ENCODE results near the gene EXOC3.

The EXOC3 gene

DNA sequence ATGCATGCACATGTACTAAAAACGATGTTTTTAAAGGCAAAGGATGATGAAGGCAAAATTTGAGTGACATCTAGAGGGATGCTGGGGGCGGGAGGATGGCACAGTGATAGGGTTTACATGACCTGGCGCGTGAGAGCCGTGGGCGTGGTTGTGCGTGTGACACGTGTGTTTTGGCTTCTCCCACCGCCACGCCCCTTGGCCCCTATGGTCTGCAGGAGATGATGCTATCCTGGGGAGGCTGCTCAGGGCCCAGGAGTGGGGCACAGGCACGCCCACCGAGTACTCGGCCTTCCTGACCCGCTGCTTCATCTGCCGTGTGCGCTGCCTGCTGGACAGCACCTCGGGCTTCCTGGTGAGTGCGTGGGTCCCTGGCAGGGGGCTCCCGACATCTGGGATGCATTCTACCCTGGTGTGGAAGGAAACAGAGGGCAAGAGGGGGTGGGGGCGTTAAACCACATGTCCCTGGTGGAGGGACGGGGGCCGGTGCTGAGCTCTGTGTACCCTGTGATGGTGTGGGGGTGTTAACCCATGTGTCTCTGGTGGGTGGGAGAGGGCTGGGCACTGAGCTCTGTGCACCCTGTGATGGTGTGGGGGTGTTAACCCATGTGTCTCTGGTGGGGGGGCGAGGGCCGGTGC lies 19.2 kb upstream of the EXOC3 start:
- TF ChIP-seq, protein P1, sequence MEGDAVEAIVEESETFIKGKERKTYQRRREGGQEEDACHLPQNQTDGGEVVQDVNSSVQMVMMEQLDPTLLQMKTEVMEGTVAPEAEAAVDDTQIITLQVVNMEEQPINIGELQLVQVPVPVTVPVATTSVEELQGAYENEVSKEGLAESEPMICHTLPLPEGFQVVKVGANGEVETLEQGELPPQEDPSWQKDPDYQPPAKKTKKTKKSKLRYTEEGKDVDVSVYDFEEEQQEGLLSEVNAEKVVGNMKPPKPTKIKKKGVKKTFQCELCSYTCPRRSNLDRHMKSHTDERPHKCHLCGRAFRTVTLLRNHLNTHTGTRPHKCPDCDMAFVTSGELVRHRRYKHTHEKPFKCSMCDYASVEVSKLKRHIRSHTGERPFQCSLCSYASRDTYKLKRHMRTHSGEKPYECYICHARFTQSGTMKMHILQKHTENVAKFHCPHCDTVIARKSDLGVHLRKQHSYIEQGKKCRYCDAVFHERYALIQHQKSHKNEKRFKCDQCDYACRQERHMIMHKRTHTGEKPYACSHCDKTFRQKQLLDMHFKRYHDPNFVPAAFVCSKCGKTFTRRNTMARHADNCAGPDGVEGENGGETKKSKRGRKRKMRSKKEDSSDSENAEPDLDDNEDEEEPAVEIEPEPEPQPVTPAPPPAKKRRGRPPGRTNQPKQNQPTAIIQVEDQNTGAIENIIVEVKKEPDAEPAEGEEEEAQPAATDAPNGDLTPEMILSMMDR (IDR thresholded peaks at IDR 0.05; ENCODE audit: borderline replicate concordance, insufficient read depth, low read depth, low read length): no peak

GRCh38 chr5:424301-425110 lies 18.5 kb upstream of the EXOC3 start:
- no peak overlapping the region for H3K4me3 ChIP-seq (ENCODE audit: low read depth, low read length)
- TF ChIP-seq, protein P1 (IDR thresholded peaks at IDR 0.05; ENCODE audit: borderline replicate concordance, insufficient read depth, low read depth, low read length): no peak

More for the DNA sequence above, 19.2 kb upstream of the EXOC3 start:
- no peak overlapping the region for H3K4me3 ChIP-seq (ENCODE audit: low read depth, low read length)

DNA sequence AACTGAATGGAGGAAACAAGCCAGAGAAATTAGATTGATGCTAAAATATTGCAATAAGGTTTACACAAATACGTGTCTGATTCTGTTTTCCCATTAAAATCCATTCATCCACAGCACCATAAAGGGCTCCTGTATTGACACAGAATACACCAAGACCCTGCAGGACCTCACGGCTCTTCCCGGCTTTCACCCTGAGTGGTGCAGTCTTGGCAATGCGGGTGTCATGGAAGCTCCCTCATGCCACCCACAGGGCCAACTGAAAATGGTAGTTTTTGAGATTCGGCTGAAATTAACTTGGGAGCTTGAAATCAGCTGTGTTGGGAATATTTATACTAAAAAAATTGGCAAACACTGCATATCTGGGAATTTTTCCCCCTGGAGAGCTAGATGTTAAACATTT lies 17.3 kb upstream of the EXOC3 start:
- H3K4me3 ChIP-seq (ENCODE audit: low read depth, low read length): no peak overlapping the region
- TF ChIP-seq, protein P1 (IDR thresholded peaks at IDR 0.05; ENCODE audit: borderline replicate concordance, insufficient read depth, low read depth, low read length): peak; percentile 10; the same call in 1 of the 2 replicates

- no peak overlapping the region for H3K4me3 ChIP-seq (ENCODE audit: low read depth, low read length)
- TF ChIP-seq, protein P1 (IDR thresholded peaks at IDR 0.05; ENCODE audit: borderline replicate concordance, insufficient read depth, low read depth, low read length): no peak
Measured at GRCh38 chr5:426392-426976, 16.5 kb upstream of the EXOC3 start.

DNA sequence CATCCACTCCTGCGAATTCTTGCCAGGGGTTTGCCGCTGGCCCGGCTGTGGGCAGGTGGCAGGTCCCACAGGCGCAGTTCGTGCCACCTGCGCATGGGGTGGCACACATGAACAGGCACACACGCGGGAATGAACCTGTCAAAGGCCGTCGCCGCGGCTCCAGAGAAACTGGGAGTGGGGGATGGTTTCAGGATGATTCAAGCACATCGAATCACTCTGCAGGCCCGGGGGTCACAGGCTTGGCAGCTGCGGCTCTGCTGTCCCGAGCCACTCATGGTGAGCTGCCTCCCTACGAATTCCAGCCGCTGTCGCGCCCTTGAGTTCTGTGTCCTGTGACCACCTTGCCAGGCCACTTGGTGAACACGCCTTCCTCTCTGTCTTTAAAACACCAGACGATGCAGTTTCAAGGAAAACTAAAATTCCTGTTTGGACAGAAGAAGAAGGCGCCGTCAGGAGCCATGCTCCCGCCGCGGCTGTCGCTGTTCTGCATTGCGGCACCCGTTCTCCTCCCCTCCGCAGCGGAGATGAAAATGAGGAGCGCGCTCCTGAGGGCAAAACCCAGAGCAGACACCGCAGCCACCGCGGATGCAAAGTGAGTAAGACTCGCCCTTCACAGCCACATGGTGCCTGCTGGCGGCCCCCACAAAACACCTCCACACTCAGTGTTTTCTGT lies 15.4 kb upstream of the EXOC3 start:
- TF ChIP-seq, protein P1 (IDR thresholded peaks at IDR 0.05; ENCODE audit: borderline replicate concordance, insufficient read depth, low read depth, low read length): no peak
- no peak overlapping the region for H3K4me3 ChIP-seq (ENCODE audit: low read depth, low read length)

GRCh38 chr5:428219-428618 lies 14.8 kb upstream of the EXOC3 start:
- TF ChIP-seq, protein P1 (IDR thresholded peaks at IDR 0.05; ENCODE audit: borderline replicate concordance, insufficient read depth, low read depth, low read length): no peak
- no peak overlapping the region for H3K4me3 ChIP-seq (ENCODE audit: low read depth, low read length)

All from GM12875 (cell line).